Measurements from ENCODE around the gene OTUD6A. TPM values are rescaled to one million over a fixed set of nuclear protein-coding genes. Genes with fewer than 3 reads are reported as not detected.
A peak's percentile ranks its signal among the peaks of the same experiment; 100 is the strongest.

Gene OTUD6A
- total and polyA plus RNA-seq, 8 donors = 0.09 to 0.13 (median 0.10) TPM; not detected in 5

DNA sequence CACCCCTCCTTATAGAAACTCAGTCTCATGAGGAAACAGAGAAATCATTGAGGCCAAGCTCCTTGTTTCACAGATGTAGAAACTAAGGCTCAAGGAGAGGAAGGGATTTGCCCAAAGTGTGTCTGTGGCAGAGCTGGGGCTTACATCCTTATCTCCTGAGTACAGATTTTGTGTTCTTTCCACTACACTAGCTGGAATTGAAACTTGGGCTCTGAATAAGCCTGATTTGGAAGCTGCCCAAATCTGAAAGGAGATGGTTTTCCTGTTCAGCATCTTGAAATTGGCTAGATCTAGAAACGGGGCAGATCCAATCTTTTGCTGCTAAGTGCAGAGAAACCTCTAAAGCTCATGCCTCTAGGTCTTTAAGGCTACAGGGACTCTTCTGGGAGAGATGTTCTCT, 36.8 kb upstream of the OTUD6A start:
- H3K9me3 ChIP-seq = no peaks in the 10 kb centered on the region
- intact Hi-C loops (cut with DNase I) = no loop called here
- H3K4me1 ChIP-seq = no peaks in the 10 kb centered on the region
- no peak overlapping the region for H3K27ac ChIP-seq
- peak in 1 of 4 donors; percentile 14 for DNase-seq
- peaks cover 0 to 4% of the 10 kb centered on the region in 2 donors for H3K27me3 ChIP-seq
- no peak overlapping the region for H3K4me3 ChIP-seq
- no peaks in the 10 kb centered on the region for H3K36me3 ChIP-seq
- no peak for ATAC-seq
- TF ChIP-seq, protein P1, sequence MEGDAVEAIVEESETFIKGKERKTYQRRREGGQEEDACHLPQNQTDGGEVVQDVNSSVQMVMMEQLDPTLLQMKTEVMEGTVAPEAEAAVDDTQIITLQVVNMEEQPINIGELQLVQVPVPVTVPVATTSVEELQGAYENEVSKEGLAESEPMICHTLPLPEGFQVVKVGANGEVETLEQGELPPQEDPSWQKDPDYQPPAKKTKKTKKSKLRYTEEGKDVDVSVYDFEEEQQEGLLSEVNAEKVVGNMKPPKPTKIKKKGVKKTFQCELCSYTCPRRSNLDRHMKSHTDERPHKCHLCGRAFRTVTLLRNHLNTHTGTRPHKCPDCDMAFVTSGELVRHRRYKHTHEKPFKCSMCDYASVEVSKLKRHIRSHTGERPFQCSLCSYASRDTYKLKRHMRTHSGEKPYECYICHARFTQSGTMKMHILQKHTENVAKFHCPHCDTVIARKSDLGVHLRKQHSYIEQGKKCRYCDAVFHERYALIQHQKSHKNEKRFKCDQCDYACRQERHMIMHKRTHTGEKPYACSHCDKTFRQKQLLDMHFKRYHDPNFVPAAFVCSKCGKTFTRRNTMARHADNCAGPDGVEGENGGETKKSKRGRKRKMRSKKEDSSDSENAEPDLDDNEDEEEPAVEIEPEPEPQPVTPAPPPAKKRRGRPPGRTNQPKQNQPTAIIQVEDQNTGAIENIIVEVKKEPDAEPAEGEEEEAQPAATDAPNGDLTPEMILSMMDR (IDR thresholded peaks at IDR 0.05) = no peak

DNA sequence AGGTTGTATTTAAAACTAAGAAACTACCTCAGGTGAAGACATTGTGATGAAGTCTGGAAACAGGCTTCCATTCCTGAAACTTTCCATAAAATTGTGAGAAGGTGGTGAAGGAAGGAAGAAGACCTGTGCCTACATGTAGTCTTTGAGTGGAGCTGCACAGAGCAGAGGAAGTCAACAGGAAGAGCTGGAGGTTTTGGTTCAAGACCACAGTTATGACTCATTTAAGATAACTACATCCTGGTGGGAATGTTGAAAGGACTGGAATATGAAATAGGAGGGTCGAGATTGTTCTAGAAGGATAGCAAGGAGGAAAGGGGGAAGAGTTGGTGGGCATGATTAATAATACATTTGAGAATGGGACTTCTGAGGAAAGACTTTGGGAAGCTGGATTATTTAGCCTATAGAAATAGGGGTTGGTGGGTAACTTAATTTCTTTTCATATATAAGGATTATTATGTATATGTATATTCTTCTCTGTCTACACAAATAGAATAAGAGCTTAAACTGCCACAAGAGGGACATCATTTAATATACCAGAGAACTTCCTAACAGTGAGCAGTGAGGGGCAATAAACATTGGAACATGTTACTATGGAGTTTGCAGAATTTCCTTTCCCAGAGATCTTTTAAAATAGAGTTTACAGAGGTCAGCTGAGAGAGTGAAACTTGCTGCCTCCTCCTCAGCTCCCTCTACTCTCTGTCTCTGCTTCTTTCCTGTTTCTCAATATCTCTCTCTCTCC, 36.0 kb upstream of the OTUD6A start:
- H3K9me3 ChIP-seq = no peaks in the 10 kb centered on the region
- no peak overlapping the region for H3K4me3 ChIP-seq
- TF ChIP-seq, protein P1 (IDR thresholded peaks at IDR 0.05) = no peak
- intact Hi-C loops (cut with DNase I) = no loop called here
- no peaks in the 10 kb centered on the region for H3K4me1 ChIP-seq
- ATAC-seq (no peak), DNase-seq (no peak)
- peaks cover 0 to 4% of the 10 kb centered on the region in 2 donors for H3K27me3 ChIP-seq
- no peaks in the 10 kb centered on the region for H3K36me3 ChIP-seq
- no peak overlapping the region for H3K27ac ChIP-seq

DNA sequence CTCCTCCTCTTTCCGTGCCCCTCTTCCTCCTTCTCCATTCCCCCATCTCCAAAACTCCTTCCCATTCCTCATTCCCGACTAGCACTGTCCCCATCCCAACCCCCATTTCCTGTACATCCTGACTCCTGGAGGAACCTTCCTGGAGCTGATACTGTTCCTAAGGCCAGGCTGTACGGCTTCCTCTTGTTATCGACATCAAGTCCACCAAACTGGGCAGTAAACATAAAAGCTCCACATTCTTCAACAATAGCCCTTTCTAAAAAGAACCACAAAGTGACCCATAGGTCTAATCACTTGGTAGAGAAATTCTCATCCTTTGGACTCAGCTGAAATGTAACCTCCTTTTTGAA, 35.4 kb upstream of the OTUD6A start:
- Histone ChIP-seq H3K4me3 (no peak overlapping the region), H3K9me3 (no peaks in the 10 kb centered on the region), H3K36me3 (no peaks in the 10 kb centered on the region), H3K27ac (no peak overlapping the region), H3K4me1 (no peaks in the 10 kb centered on the region), H3K27me3 (peaks cover 0 to 4% of the 10 kb centered on the region in 2 donors)
- no peak for ATAC-seq
- intact Hi-C loops (cut with DNase I) = no loop called here
- DNase-seq = no peak
- TF ChIP-seq, protein P1 (IDR thresholded peaks at IDR 0.05) = no peak

DNA sequence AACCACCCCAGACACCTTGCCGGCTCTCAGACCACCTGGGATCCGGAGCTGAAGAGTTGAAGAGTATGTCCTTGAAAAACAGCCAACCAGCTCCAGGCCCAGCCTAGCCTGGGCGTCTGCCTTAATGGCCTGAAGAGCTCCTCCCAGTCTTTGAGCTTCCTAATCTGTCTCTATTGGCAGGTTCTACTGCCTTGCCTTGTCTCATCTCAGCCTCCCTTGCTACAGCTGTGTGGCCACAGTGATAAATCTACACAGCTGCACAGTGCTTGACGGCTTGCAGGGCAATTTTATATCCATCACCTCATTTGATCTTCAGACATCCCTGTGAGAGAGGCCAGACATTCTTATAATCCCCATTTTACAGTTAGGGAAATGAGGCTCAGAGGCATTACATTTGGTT, 32.4 kb upstream of the OTUD6A start:
- TF ChIP-seq, protein P1 (IDR thresholded peaks at IDR 0.05) = no peak
- DNase-seq (no peak), ATAC-seq (no peak)
- Histone ChIP-seq H3K4me1 (no peaks in the 10 kb centered on the region), H3K4me3 (no peak overlapping the region), H3K27me3 (peaks cover 0 to 6% of the 10 kb centered on the region in 2 donors), H3K9me3 (no peaks in the 10 kb centered on the region), H3K36me3 (no peaks in the 10 kb centered on the region), H3K27ac (no peak overlapping the region)
- intact Hi-C loops (cut with DNase I) = no loop called here

DNA sequence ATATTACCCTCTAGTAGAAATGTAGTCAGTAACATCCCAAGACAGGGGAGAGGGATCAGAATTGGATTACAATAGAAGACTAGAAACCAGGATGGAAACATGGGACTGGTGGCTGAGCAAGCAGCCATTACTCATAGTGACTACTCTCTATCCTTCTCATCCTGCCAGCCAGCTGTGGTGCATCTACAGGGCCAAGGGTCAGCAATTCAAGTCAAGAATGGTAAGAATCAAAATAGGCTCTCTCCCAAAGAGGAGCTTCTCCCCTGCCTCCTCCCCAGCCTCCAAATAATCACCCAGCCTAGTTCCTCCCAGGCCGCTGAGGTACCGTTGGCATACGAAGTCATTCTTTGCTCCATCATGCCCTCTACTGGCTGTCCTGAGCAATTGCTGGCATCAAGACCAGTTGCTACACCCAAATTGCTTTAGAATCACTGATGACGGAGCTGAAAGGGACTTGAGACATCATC, 31.9 kb upstream of the OTUD6A start:
- Histone ChIP-seq H3K27ac (no peak overlapping the region), H3K27me3 (peaks cover 0 to 6% of the 10 kb centered on the region in 2 donors), H3K4me3 (no peak overlapping the region), H3K4me1 (no peaks in the 10 kb centered on the region), H3K9me3 (no peaks in the 10 kb centered on the region), H3K36me3 (no peaks in the 10 kb centered on the region)
- TF ChIP-seq, protein P1 (IDR thresholded peaks at IDR 0.05) = peak; percentile 67 to 73
- intact Hi-C loops (cut with DNase I) = no loop called here
- peak; percentile 88 for ATAC-seq
- peak in 2 of 4 donors; percentile 29 to 41 for DNase-seq

Measured in left lung (tissue), 10 donors.